ENCODE measurements around the gene ZBTB7C.

ZBTB7C gene

DNA sequence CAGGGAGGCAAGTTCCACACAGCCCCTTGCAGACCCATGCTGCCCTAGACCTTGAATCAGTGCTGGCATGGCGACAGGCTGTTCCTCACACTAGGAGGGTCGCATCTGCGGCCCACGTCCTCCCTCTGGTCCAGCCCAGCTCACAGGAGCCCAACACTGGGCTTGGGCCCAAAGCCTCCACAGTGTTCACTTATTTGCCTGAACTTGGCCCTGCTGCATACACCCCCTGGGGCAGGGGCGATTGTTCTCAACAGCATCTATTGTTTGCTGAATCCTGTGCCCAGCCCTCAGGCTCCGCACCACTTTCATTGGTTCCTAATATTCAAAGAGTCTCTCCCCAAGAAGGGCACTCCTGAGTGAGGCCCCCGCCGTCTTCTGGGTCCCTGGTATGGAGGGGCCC, 90.7 kb downstream of the ZBTB7C start (continued):
- TF ChIP-seq, protein P1, sequence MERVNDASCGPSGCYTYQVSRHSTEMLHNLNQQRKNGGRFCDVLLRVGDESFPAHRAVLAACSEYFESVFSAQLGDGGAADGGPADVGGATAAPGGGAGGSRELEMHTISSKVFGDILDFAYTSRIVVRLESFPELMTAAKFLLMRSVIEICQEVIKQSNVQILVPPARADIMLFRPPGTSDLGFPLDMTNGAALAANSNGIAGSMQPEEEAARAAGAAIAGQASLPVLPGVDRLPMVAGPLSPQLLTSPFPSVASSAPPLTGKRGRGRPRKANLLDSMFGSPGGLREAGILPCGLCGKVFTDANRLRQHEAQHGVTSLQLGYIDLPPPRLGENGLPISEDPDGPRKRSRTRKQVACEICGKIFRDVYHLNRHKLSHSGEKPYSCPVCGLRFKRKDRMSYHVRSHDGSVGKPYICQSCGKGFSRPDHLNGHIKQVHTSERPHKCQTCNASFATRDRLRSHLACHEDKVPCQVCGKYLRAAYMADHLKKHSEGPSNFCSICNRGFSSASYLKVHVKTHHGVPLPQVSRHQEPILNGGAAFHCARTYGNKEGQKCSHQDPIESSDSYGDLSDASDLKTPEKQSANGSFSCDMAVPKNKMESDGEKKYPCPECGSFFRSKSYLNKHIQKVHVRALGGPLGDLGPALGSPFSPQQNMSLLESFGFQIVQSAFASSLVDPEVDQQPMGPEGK (tag by site-specific recombination; IDR thresholded peaks at IDR 0.05) = no peak
- TF ChIP-seq, protein P2, sequence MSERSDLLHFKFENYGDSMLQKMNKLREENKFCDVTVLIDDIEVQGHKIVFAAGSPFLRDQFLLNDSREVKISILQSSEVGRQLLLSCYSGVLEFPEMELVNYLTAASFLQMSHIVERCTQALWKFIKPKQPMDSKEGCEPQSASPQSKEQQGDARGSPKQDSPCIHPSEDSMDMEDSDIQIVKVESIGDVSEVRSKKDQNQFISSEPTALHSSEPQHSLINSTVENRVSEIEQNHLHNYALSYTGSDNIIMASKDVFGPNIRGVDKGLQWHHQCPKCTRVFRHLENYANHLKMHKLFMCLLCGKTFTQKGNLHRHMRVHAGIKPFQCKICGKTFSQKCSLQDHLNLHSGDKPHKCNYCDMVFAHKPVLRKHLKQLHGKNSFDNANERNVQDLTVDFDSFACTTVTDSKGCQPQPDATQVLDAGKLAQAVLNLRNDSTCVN (tag by site-specific recombination; optimal IDR thresholded peaks at IDR 0.05) = no peak
- no peak for TF ChIP-seq ZNF600 (tag by site-specific recombination; IDR thresholded peaks at IDR 0.05)
- TF ChIP-seq, protein P3, sequence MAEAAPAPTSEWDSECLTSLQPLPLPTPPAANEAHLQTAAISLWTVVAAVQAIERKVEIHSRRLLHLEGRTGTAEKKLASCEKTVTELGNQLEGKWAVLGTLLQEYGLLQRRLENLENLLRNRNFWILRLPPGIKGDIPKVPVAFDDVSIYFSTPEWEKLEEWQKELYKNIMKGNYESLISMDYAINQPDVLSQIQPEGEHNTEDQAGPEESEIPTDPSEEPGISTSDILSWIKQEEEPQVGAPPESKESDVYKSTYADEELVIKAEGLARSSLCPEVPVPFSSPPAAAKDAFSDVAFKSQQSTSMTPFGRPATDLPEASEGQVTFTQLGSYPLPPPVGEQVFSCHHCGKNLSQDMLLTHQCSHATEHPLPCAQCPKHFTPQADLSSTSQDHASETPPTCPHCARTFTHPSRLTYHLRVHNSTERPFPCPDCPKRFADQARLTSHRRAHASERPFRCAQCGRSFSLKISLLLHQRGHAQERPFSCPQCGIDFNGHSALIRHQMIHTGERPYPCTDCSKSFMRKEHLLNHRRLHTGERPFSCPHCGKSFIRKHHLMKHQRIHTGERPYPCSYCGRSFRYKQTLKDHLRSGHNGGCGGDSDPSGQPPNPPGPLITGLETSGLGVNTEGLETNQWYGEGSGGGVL (tag by site-specific recombination; IDR thresholded peaks at IDR 0.05) = no peak
- TF ChIP-seq ZNF311 (tag by site-specific recombination; IDR thresholded peaks at IDR 0.05; ENCODE audit: borderline replicate concordance) = no peak

DNA sequence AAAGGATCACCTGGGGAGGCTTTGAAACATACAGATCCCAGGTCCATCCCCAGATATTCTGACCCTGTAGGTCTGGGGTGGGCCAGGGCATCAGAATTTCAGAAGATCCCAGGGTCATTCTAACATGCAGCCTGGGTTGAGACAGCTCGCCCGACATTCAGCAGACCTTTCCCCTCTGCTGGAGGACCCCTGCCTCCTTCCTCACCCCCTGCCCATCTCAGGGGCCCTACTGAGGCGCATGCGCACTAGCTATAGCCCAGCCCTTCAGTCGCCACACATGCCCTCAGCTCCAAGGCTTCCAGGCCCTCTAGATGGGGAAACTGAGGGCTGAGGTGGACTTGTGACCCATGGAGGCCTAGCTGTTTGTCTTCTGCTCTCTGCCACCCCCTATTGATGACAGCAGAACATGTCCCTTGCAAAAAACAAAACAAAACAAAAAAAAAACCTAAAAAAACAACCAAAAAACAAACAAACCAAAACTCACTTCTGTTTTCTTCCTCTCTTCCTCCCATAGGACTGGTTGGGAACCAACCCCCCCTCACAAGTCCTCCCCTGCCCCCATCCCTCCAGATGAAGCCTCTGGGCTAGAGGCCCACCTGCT, 91.3 kb downstream of the ZBTB7C start:
- ChIA-PET POLR2A (no interaction called here), CTCF (interaction anchor here (0.6 to 1.4 kb wide), 11 partner anchors 22 to 1720 kb away, joined by 3 to 5 read pairs (median 3); no protein-coding TSS in a partner anchor)
- H3K9me3 ChIP-seq (ENCODE audit: control insufficient read depth, insufficient read depth, low read depth, low read length) = no peaks in the 10 kb centered on the region
- no peaks in the 10 kb centered on the region for H3K36me3 ChIP-seq (ENCODE audit: control insufficient read depth in 2 of 2, insufficient read depth in 1 of 2, low read length in 2 of 2)
- no peak for TF ChIP-seq GLI2 (tag by site-specific recombination; IDR thresholded peaks at IDR 0.05; ENCODE audit: borderline replicate concordance, low read depth)
- no peak for TF ChIP-seq ZNF223 (tag by site-specific recombination; IDR thresholded peaks at IDR 0.05)
- no peak for TF ChIP-seq ZNF707 (tag by site-specific recombination; IDR thresholded peaks at IDR 0.05)
- TF ChIP-seq ZBTB20 (tag by site-specific recombination; IDR thresholded peaks at IDR 0.05) = no peak
- no peak for TF ChIP-seq ZBTB8A (tag by site-specific recombination; IDR thresholded peaks at IDR 0.05)
- TF ChIP-seq ZBTB7A (tag by site-specific recombination; IDR thresholded peaks at IDR 0.05; ENCODE audit: low read depth) = no peak
- TF ChIP-seq SALL2 (tag by site-specific recombination; IDR thresholded peaks at IDR 0.05; ENCODE audit: borderline replicate concordance) = no peak
- no peak for TF ChIP-seq ZXDB (tag by site-specific recombination; IDR thresholded peaks at IDR 0.05)
- no peak for TF ChIP-seq ZNF585B (tag by site-specific recombination; IDR thresholded peaks at IDR 0.05)
- TF ChIP-seq ZNF558 (tag by site-specific recombination; IDR thresholded peaks at IDR 0.05) = no peak
- TF ChIP-seq ZNF274 (IDR thresholded peaks at IDR 0.05; ENCODE audit: low read length) = no peak
- TF ChIP-seq ZNF274 (tag by site-specific recombination; IDR thresholded peaks at IDR 0.05; ENCODE audit: borderline replicate concordance) = no peak
- no peak for TF ChIP-seq GLIS1 (tag by site-specific recombination; IDR thresholded peaks at IDR 0.05)
- TF ChIP-seq WT1 (tag by site-specific recombination; IDR thresholded peaks at IDR 0.05) = no peak
- no peak for TF ChIP-seq ZNF660 (tag by site-specific recombination; IDR thresholded peaks at IDR 0.05)
- TF ChIP-seq KLF8 (tag by site-specific recombination; IDR thresholded peaks at IDR 0.05) = no peak
- H3K4me1 ChIP-seq (ENCODE audit: control insufficient read depth, insufficient read depth, low read length) = no peaks in the 10 kb centered on the region
- H3K27ac ChIP-seq (ENCODE audit: extremely low read depth, low read depth, low read length) = no peak overlapping the region
- no peak overlapping the region for H3K4me3 ChIP-seq (ENCODE audit: low read depth, low read length)
